AG10803 (cell line): Measurements from ENCODE around the gene ESRRA.
"Not testable (repeated sequence)": the region's sequence is repeated elsewhere in the genome, so short reads cannot be mapped to it uniquely, and the experiment has no call there.

Experiments used
- DNase-seq: peaks from one replicate; pipeline ENCODE4 v3.0.0; 2010; ENCODE audit warnings: low read depth
- H3K4me3 ChIP-seq: 2 replicates; pipeline ENCODE4 v1.5.1; 2011; ENCODE audit warnings: mild to moderate bottlenecking, low read length, control low read depth
- CTCF ChIP-seq: conservative IDR thresholded peaks from 2 replicates; pipeline ENCODE4 v1.5.1; 2011; ENCODE audit warnings: mild to moderate bottlenecking, low read length, control low read depth, inconsistent platforms

ESRRA gene

GRCh38 chr11:64322925-64323260 lies 17.6 kb downstream of the ESRRA start:
- no peak overlapping the region for H3K4me3 ChIP-seq
- no peak for TF ChIP-seq CTCF
- no peak for DNase-seq

- DNase-seq, result no peak
- H3K4me3 ChIP-seq, result no peak overlapping the region
- TF ChIP-seq CTCF, result no peak
Observed at GRCh38 chr11:64323373-64323772, 18.0 kb downstream of the ESRRA start.

DNA sequence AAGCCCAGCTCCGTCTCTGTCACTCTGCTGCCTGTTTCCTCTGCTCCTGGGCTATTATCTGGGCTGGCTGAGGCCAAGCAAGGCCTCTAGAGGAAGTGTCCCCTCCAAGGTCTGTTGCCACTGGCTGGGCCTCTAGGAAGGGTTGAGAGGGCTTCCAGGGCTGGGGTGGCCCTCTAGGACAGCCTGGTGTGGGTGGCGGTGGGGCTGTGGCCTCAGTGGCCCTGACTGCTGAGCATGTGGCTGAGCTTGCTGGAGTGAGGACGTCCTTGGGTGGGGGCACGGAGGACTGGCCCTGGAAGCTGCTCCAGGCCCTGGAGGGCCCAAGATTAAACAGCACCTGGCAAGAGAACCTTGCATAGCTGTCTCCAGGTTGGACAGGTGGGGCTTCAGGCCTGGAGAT lies 18.7 kb downstream of the ESRRA start:
- DNase-seq, H3K4me3 ChIP-seq: not testable (repeated sequence)

DNA sequence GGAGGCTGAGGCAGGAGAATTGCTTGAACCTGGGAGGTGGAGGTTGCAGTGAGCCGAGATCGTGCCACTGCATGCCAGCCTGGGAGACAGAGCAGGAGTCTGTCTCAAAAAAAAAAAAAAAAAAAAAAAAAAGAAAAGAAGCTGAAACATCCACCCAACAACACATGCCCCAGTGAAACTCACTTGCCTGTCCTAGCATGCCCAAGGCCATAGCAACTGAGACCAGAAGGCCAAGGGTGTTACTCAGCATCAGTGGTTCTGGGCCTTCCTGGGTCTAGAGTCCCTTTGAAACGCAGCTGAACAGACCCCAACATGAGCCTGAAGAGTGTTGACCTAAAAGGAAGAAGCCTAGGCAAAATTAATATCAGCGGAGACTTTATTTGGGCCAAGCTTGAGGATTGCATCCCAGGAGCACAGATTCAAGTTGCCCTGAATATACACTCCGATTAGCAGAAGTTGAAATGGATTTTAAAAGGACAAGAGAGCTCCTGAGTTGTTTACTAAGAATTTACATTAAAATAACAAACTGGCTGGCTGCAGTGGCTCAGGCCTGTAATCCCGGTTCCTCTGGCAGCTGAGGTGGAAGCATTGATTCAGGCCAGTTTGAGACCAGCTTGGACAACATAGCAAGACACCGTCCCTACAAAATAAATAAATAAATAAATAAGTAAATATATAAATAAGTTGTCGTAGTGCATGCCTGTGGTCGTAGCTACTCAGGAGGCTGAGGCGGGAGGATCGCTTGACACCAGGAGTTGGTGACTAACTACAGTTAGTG lies 19.6 kb downstream of the ESRRA start:
- no peak for DNase-seq
- TF ChIP-seq CTCF, result no peak
- H3K4me3 ChIP-seq, result no peak overlapping the region

DNA sequence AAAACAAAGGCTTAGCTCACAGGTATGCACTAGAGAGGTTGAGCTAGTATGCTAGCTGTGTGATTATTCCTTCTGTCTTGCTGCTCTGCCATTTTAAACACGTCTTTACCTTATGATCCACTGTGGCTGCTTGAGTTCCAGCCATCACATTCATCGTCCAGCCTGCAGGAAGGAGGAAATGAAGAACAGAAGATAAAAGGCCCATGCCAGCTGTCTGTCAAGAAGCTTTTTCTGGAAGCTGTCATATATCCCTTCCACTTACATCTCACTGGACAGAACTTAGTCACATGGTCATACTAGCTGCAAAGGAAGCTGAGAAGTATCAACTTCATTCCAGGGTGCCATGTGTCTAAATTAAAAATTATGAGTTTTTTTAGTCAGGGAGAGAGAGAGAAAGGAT lies 22.1 kb downstream of the ESRRA start:
- DNase-seq, result no peak
- no peak overlapping the region for H3K4me3 ChIP-seq
- TF ChIP-seq CTCF, result no peak

DNA sequence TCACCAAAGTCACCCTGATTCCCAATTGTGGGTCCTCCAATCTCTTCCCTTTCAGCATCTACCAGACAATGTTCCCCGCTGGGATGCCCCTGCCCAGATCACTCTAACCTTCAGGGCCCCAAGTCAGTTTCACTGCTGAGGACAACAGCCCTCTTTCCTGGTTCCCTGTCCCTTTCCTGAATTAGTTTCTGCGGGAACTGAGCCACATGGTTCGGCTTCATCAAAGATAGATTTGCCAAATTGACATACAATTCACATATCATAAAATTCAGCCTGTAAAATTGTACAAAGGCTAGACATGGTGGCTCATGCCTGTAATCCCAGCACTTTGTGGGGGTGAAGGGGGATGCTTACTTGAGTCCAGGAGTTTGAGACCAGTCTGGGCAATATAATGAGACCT lies 22.7 kb downstream of the ESRRA start:
- TF ChIP-seq CTCF, result no peak
- H3K4me3 ChIP-seq, result no peak overlapping the region
- no peak for DNase-seq

DNA sequence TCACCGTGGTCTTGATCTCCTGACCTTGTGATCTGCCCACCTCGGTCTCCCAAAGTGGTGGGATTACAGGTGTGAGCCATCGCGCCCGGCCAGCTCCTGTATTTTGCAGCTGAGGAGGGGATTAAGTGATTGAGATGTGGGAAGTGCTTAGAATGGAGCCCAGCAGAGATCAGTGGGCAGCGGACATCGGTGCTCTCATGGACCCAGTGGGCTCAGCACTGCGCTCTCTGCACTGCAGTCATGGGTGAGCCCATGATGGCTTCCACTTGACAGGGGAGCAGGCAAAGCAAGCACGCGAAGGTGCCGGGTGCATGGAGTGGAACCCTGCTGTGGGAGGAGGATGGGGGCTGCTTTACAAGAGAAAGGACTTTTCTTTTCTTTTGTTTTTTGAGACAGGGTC lies 25.6 kb downstream of the ESRRA start:
- DNase-seq, result no peak
- H3K4me3 ChIP-seq, result no peak overlapping the region
- no peak for TF ChIP-seq CTCF
